Measurements from ENCODE around the gene ZSWIM5. TPM values are rescaled to one million over a fixed set of nuclear protein-coding genes. Genes with fewer than 3 reads are reported as not detected.

ZSWIM5 gene
- total and polyA plus RNA-seq, 9 of the 15 experiments (the other 6 are each of a cell fraction or from before 2014, with no cell fraction given), result under 0.01 to 0.07 (median 0.03) TPM; not detected in 3

GRCh38 chr1:45011837-45012638 is 194.4 kb downstream of the ZSWIM5 start, which contains the start of gene UROD (continued):
- TF ChIP-seq ZNF449 (CRISPR knock-in tag; IDR thresholded peaks at IDR 0.05) (no peak), NCOA6 (IDR thresholded peaks at IDR 0.05) (no peak; the same call in 1 of the 2 replicates), CXXC5 (CRISPR knock-in tag; IDR thresholded peaks at IDR 0.05) (no peak; the same call in 1 of the 2 replicates), SMARCB1 (IDR thresholded peaks at IDR 0.05; ENCODE audit: insufficient read length, low read depth) (no peak), ZSCAN29 (IDR thresholded peaks at IDR 0.05) (no peak), GTF2F1 (IDR thresholded peaks at IDR 0.05; ENCODE audit: low read depth, low read length) (peak; percentile 56; the same call in 1 of the 2 replicates), ZNF778 (CRISPR knock-in tag; IDR thresholded peaks at IDR 0.05) (no peak), ZNF217 (CRISPR knock-in tag; IDR thresholded peaks at IDR 0.05) (no peak), ZNF316 (IDR thresholded peaks at IDR 0.05) (no peak), PHF21A (IDR thresholded peaks at IDR 0.05; ENCODE audit: borderline replicate concordance, low read depth) (no peak), TCF7 (IDR thresholded peaks at IDR 0.05; ENCODE audit: borderline replicate concordance) (no peak), GTF2E2 (tag; IDR thresholded peaks at IDR 0.05) (peak; percentile 89), ETV5 (CRISPR knock-in tag; IDR thresholded peaks at IDR 0.05; ENCODE audit: low read depth) (no peak), MBD1 (CRISPR knock-in tag; IDR thresholded peaks at IDR 0.05) (no peak), ZFX (CRISPR knock-in tag; IDR thresholded peaks at IDR 0.05) (no peak), TGIF2 (CRISPR knock-in tag; IDR thresholded peaks at IDR 0.05) (peak; percentile 66; the same call in 1 of the 2 replicates), ZNF639 (CRISPR knock-in tag; conservative IDR thresholded peaks at IDR 0.05 in 1 of 2, IDR thresholded peaks at IDR 0.05 in 1 of 2) (peak in 1 of 2 experiments; percentile 67; a peak in 2 of 4 replicates), WHSC1 (IDR thresholded peaks at IDR 0.05; ENCODE audit: low read length) (no peak), DPF2 (IDR thresholded peaks at IDR 0.05) (no peak), ZBTB1 (CRISPR knock-in tag; IDR thresholded peaks at IDR 0.05; ENCODE audit: borderline replicate concordance, low read depth) (no peak), RAD51 (IDR thresholded peaks at IDR 0.05; ENCODE audit: borderline replicate concordance, low read depth) (peak; percentile 95), BRD9 (IDR thresholded peaks at IDR 0.05; ENCODE audit: low read depth, partially characterized antibody) (peak; percentile 76)
